Measurements from ENCODE around the gene FNIP1.
A peak's percentile ranks its signal among the peaks of the same experiment; 100 is the strongest.

FNIP1 gene

GRCh38 chr5:131810510-131811249 lies 13.9 kb upstream of the FNIP1 start:
- DNase-seq: no peak
- Mint-ChIP-seq H3K9me3 (no peaks in the 10 kb centered on the region), H3K27me3 (ENCODE audit: low read depth, poor library complexity) (peaks cover 9% of the 10 kb centered on the region), H3K4me1 (no peaks in the 10 kb centered on the region), H3K27ac (no peak overlapping the region), H3K36me3 (ENCODE audit: low read depth) (no peaks in the 10 kb centered on the region), H3K4me3 (no peak overlapping the region)
- peak; percentile 8 for TF ChIP-seq CTCF (IDR thresholded peaks at IDR 0.05)

DNA sequence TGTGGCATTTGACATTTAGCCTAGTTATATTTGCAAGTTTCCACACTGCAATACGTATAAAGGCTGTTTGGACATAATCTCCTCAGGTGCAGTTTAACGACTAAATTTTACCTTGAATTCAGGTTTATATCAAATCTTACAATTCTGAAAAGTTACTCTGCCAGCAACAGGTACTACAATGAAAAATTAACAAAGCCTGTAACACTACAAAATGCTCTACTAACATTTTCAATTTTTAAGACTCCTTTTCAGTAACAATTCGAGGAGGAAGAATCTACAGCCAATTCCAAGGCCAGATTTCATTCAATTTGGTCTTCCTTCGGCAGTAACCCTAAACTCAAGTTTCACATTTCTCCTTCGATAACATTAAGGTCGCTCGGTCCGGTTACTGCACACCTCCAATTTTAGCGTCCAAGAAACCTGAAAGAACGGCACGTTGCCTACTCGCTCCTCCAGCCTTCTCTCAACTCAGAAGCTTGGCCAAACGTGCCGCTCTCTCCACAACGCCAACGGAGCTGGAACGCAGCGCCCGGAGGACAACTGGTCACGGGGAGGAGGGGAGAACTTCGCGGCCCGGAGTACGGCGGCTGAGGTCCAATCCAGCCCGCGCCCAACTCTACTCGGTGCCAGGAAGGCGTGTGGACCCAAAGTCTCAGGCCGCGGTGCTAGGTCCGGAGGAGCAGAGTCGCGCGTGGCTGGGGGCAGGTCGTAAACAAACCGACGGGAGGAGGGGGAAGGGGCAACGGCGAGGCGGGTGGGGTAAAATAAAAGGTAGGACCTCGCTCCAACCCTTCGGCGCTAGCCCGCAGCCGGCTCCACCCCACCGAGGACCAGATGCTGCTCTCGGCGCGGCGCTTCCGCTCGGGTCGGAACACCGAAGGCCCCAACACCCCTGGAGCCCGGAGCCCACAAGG lies 681 bp downstream of the FNIP1 start:
- peak; percentile 67 for DNase-seq
- TF ChIP-seq CTCF (IDR thresholded peaks at IDR 0.05): no peak
- H3K36me3 Mint-ChIP-seq (ENCODE audit: low read depth): no peaks in the 10 kb centered on the region
- H3K4me3 Mint-ChIP-seq: peak overlapping the region; percentile 98
- H3K9me3 Mint-ChIP-seq: no peaks in the 10 kb centered on the region
- H3K27ac Mint-ChIP-seq: peak overlapping the region; percentile 99
- peaks cover 27% of the 10 kb centered on the region for H3K4me1 Mint-ChIP-seq
- peaks cover 12% of the 10 kb centered on the region for H3K27me3 Mint-ChIP-seq (ENCODE audit: low read depth, poor library complexity)

- H3K27ac Mint-ChIP-seq: peak overlapping the region; percentile 22
- no peak for TF ChIP-seq CTCF (IDR thresholded peaks at IDR 0.05)
- peak overlapping the region; percentile 98 for H3K4me3 Mint-ChIP-seq
- H3K27me3 Mint-ChIP-seq (ENCODE audit: low read depth, poor library complexity): peaks cover 5% of the 10 kb centered on the region
- no peak for DNase-seq
- H3K4me1 Mint-ChIP-seq: peaks cover 27% of the 10 kb centered on the region
- H3K9me3 Mint-ChIP-seq: no peaks in the 10 kb centered on the region
- H3K36me3 Mint-ChIP-seq (ENCODE audit: low read depth): no peaks in the 10 kb centered on the region
These were observed 1.6 kb downstream of the FNIP1 start for GRCh38 chr5:131795228-131795627.

DNA sequence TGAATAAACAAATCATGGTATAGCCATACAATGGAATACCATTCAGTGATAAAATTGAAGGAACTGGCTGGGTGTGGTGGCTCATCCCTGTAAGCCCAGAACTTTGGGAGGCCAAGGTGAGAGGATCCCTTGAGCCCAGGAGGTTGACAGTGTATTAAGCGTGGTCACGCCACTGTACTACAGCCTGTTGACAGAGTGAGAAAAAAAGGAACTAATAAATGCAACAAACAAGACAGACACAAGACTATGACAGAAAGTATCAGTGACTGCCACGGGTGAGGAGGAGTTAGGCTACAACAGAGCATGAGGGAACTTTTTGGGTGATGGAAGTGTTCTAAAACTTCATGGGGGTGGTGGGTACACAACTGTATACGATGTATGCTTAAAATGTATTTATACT lies 2.2 kb downstream of the FNIP1 start:
- H3K27me3 Mint-ChIP-seq (ENCODE audit: low read depth, poor library complexity): peaks cover 2% of the 10 kb centered on the region
- TF ChIP-seq CTCF (IDR thresholded peaks at IDR 0.05): no peak
- no peak overlapping the region for H3K27ac Mint-ChIP-seq
- H3K36me3 Mint-ChIP-seq (ENCODE audit: low read depth): peaks cover 3% of the 10 kb centered on the region
- DNase-seq: no peak
- peaks cover 27% of the 10 kb centered on the region for H3K4me1 Mint-ChIP-seq
- H3K4me3 Mint-ChIP-seq: peak overlapping the region; percentile 98
- peaks cover 3% of the 10 kb centered on the region for H3K9me3 Mint-ChIP-seq

DNA sequence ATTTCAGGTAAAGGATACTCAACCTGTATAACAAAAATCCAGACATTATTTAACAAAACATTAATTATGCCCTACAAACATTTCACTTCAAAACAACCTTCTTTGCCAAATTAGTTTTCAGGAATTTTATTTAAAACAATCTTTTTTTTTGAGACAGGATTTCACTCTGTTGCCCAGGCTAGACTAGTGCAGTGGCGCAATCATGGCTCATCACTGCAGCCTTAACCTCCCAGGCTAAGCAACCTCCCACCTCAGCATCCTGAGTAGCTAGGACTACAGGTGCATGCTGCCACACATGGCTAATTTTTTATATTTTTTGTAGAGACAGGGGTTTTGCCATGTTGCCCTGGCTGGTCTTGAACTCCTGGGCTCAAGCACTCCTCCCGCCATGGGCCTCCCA lies 3.9 kb downstream of the FNIP1 start:
- Mint-ChIP-seq H3K9me3 (peaks cover 4% of the 10 kb centered on the region), H3K36me3 (ENCODE audit: low read depth) (peaks cover 12% of the 10 kb centered on the region), H3K4me1 (peaks cover 26% of the 10 kb centered on the region), H3K27ac (no peak overlapping the region), H3K27me3 (ENCODE audit: low read depth, poor library complexity) (no peaks in the 10 kb centered on the region), H3K4me3 (no peak overlapping the region)
- no peak for TF ChIP-seq CTCF (IDR thresholded peaks at IDR 0.05)
- no peak for DNase-seq
